Body of pancreas (tissue), 4 donors: ENCODE results near the gene PSMD13.

Experiments
- CTCF ChIP-seq, 7 experiments: fragments of 450-650 bp in 4 of 7; fragments of 200-600 bp in 3 of 7; sonication (generic) in 3 of 7; IDR thresholded peaks; one replicate each; pipeline ENCODE4 v1.5.1; 2016 to 2019; ENCODE audit warnings: antibody characterized with exemption in 7 of 7
- POLR2A ChIP-seq, 3 donors: fragments of 450-650 bp; IDR thresholded peaks; one replicate each; pipeline ENCODE4 v1.6.1; 2016; ENCODE audit warnings: antibody characterized with exemption in 3 of 3, mild to moderate bottlenecking in 2 of 3

GRCh38 chr11:240315-240714 is 3.5 kb downstream of the PSMD13 start:
- no peak for TF ChIP-seq CTCF (IDR thresholded peaks at IDR 0.05)
- TF ChIP-seq POLR2A (IDR thresholded peaks at IDR 0.05) = no peak
